Mesenchymal stem cell (in vitro differentiated cells and primary cell): ENCODE data around the gene MCM3.
A peak's percentile ranks its signal among the peaks of the same experiment; 100 is the strongest.

Source experiments
- DNase-seq: peaks from one replicate; pipeline ENCODE4 v3.0.0-alpha.2; 2013
- H2AFZ ChIP-seq: one replicate; pipeline ENCODE4 v1.6.1; 2013; ENCODE audit warnings: low read depth, mild to moderate bottlenecking, control low read depth, inconsistent platforms, low read length, moderate library complexity
- H2AK5ac ChIP-seq: 2 replicates; pipeline ENCODE4 v1.6.1; 2013; ENCODE audit warnings: low read length, moderate library complexity, mild to moderate bottlenecking, inconsistent platforms; ENCODE audit not compliant: severe bottlenecking
- H2BK120ac ChIP-seq: one replicate; pipeline ENCODE4 v1.6.1; 2013; ENCODE audit warnings: low read depth, mild to moderate bottlenecking, inconsistent platforms, low read length, moderate library complexity
- H2BK12ac ChIP-seq, 2 experiments: one replicate each; pipeline ENCODE4 v1.6.1; 2013; ENCODE audit warnings: inconsistent platforms in 2 of 2, low read length in 2 of 2, mild to moderate bottlenecking in 2 of 2, moderate library complexity in 2 of 2, control low read depth in 1 of 2
- H2BK15ac ChIP-seq: one replicate; pipeline ENCODE4 v1.6.1; 2013; ENCODE audit warnings: mild to moderate bottlenecking, low read depth, inconsistent platforms; ENCODE audit not compliant: poor library complexity, severe bottlenecking
- H2BK5ac ChIP-seq: 2 replicates; pipeline ENCODE4 v1.6.1; 2013; ENCODE audit warnings: low read depth, mild to moderate bottlenecking, low read length, control low read depth, inconsistent platforms; ENCODE audit not compliant: poor library complexity, severe bottlenecking
- H3K14ac ChIP-seq, 2 experiments: one replicate each; pipeline ENCODE4 v1.6.1; 2013; ENCODE audit warnings: inconsistent platforms in 2 of 2, low read length in 2 of 2, control low read depth in 1 of 2, mild to moderate bottlenecking in 1 of 2, moderate library complexity in 1 of 2
- H3K18ac ChIP-seq, 2 experiments: one replicate each; pipeline ENCODE4 v1.6.1; 2013; ENCODE audit warnings: inconsistent platforms in 2 of 2, low read length in 2 of 2, control low read depth in 1 of 2, low read depth in 1 of 2, mild to moderate bottlenecking in 1 of 2
- H3K23ac ChIP-seq, 2 experiments: one replicate each; pipeline ENCODE4 v1.6.1; 2013; ENCODE audit warnings: inconsistent platforms in 2 of 2, low read length in 2 of 2, mild to moderate bottlenecking in 2 of 2, moderate library complexity in 2 of 2, control low read depth in 1 of 2
- H3K27ac ChIP-seq: 2 replicates; pipeline ENCODE4 v1.5.1; 2013; ENCODE audit warnings: mild to moderate bottlenecking, moderate library complexity, low read length, control low read depth, inconsistent platforms; ENCODE audit not compliant: poor library complexity, severe bottlenecking
- H3K27me3 ChIP-seq, 2 experiments: 2 replicates each; pipeline versions ENCODE4 v1.6.1 to v1.7.0; 2013; ENCODE audit warnings: low read length in 2 of 2, mild to moderate bottlenecking in 2 of 2, moderate library complexity in 2 of 2, control low read depth in 1 of 2, inconsistent platforms in 1 of 2; ENCODE audit not compliant: control insufficient read depth in 1 of 2, insufficient read depth in 1 of 2
- H3K36me3 ChIP-seq, 2 experiments: 2 replicates each; pipeline versions ENCODE4 v1.6.1 to v1.7.0; 2013; ENCODE audit warnings: low read length in 2 of 2, control low read depth in 1 of 2, inconsistent platforms in 1 of 2, low read depth in 1 of 2, mild to moderate bottlenecking in 1 of 2; ENCODE audit not compliant: insufficient read depth in 2 of 2, control insufficient read depth in 1 of 2
- H3K4ac ChIP-seq, 2 experiments: one replicate each; pipeline ENCODE4 v1.6.1; 2013; ENCODE audit warnings: inconsistent platforms in 2 of 2, low read length in 2 of 2, mild to moderate bottlenecking in 2 of 2, moderate library complexity in 2 of 2, control low read depth in 1 of 2, low read depth in 1 of 2
- H3K4me1 ChIP-seq: 2 replicates; pipeline ENCODE4 v1.6.1; 2013; ENCODE audit warnings: low read depth, low read length, control low read depth; ENCODE audit not compliant: control insufficient read depth, insufficient read depth
- H3K4me2 ChIP-seq: 2 replicates; pipeline ENCODE4 v1.6.1; 2013; ENCODE audit warnings: low read length, mild to moderate bottlenecking, inconsistent platforms; ENCODE audit not compliant: poor library complexity, severe bottlenecking
- H3K4me3 ChIP-seq, 2 experiments: 2 replicates each; pipeline versions ENCODE4 v1.5.1 to v1.7.0; 2013; ENCODE audit warnings: low read length in 2 of 2, mild to moderate bottlenecking in 2 of 2, control low read depth in 1 of 2, low read depth in 1 of 2; ENCODE audit not compliant: insufficient read depth in 1 of 2
- H3K79me1 ChIP-seq: replicated peaks from 2 replicates; pipeline ENCODE4 v1.6.1; 2013; ENCODE audit warnings: mild to moderate bottlenecking, control low read depth, low read length, inconsistent platforms; ENCODE audit not compliant: poor library complexity, severe bottlenecking
- H3K9ac ChIP-seq: 2 replicates; pipeline ENCODE4 v1.7.0; 2013; ENCODE audit warnings: mild to moderate bottlenecking, low read length, moderate library complexity
- H3K9me3 ChIP-seq: 2 replicates; pipeline ENCODE4 v1.7.0; 2013; ENCODE audit warnings: mild to moderate bottlenecking, low read length; ENCODE audit not compliant: control insufficient read depth
- H4K8ac ChIP-seq: one replicate; pipeline ENCODE4 v1.6.1; 2013; ENCODE audit warnings: inconsistent platforms, mild to moderate bottlenecking, low read length, moderate library complexity
- H4K91ac ChIP-seq: one replicate; pipeline ENCODE4 v1.6.1; 2013; ENCODE audit warnings: mild to moderate bottlenecking, low read length, inconsistent platforms
- WGBS: methylation state at CpG from one replicate; pipeline ENCODE4 v1.1.7; 2013; ENCODE audit warnings: mixed read lengths; 5-methylcytosine and 5-hydroxymethylcytosine counted together

Gene MCM3

DNA sequence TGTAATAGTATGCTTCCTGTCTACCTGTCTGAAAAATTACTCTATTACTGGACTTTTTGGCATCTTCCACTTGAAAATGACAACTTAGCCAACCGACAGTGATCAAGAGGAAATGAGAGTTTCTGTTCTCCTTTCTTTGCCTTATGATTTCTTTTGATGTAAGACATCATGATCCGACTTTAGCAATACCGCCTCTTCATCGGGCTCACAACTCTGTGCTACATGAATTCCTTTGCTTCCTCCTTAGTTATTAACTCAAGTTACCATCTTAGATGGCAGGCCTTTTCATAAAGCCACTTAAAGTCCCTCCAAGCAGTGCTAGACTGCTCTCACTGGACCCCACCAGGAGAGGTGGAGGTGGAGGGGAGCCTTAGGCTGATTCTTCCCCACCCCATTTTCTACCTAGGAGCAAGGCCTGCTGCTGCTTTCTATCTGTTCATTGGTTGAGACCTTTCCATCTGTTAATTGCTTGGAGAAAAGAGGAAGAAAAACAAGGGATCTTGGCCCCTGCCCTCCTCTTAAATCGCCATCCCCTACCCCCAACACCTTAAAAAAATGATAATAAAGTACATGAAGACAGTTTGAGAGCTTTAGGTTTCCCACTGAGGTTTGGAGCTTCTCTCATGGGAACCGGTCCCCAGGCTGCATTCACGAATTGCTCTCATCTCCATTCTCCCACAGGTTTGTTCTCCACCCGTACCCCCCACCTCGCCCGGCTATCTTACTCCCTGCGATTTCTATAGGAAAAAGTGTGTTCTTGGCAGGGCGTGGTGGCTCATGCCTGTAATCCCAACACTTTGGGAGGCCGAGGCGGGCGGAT is 21.6 kb upstream of the MCM3 start:
- H3K27ac ChIP-seq, result no peak overlapping the region
- H2AFZ ChIP-seq, result no peak overlapping the region
- H3K9ac ChIP-seq, result no peak overlapping the region
- no peaks in the 10 kb centered on the region for H3K27me3 ChIP-seq
- H4K8ac ChIP-seq, result no peak overlapping the region
- no peak overlapping the region for H2BK5ac ChIP-seq
- no peak overlapping the region for H3K4me3 ChIP-seq
- H3K4me2 ChIP-seq, result no peak overlapping the region
- H3K9me3 ChIP-seq, result no peaks in the 10 kb centered on the region
- H3K4me1 ChIP-seq, result peaks cover 3% of the 10 kb centered on the region
- WGBS, result 97% methylated on average over 14 of the region's 15 CpGs
- H3K14ac ChIP-seq, result no peak overlapping the region
- H3K36me3 ChIP-seq, result peaks cover 0 to 2% of the 10 kb centered on the region in 2 experiments
- H3K79me1 ChIP-seq, result no peaks in the 10 kb centered on the region
- H2BK120ac ChIP-seq, result no peak overlapping the region
- H3K18ac ChIP-seq, result no peak overlapping the region
- no peak overlapping the region for H2BK15ac ChIP-seq
- DNase-seq, result no peak
- no peak overlapping the region for H2BK12ac ChIP-seq
- no peak overlapping the region for H4K91ac ChIP-seq
- peak overlapping the region; percentile 8 for H2AK5ac ChIP-seq
- H3K4ac ChIP-seq, result no peak overlapping the region
- H3K23ac ChIP-seq, result no peak overlapping the region

DNA sequence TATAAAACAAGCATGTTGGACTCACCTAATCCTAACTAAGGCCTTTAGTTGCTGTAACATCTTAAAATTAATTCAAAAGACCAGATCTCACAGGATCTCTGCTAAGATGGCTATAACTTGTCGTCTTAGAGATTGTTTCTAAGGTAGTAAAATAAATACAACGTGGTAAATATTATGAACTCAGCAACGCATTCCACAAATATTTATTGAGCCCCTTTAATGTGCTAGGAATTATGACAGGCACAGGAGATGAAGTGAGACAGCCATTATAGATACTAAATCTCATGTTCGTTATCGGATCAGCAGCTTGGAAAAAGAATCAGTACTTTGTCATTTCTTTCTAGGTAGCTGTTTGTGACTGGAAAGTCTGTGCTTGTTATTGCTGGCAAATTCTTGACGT is 20.9 kb upstream of the MCM3 start:
- Histone ChIP-seq H3K27me3 (no peaks in the 10 kb centered on the region), H3K4me3 (peak overlapping the region in 1 of 2 experiments; percentile 42), H3K4me2 (no peak overlapping the region), H3K79me1 (no peaks in the 10 kb centered on the region), H2BK5ac (no peak overlapping the region), H2BK120ac (no peak overlapping the region), H3K4me1 (peaks cover 3% of the 10 kb centered on the region), H3K23ac (no peak overlapping the region), H2BK12ac (no peak overlapping the region), H3K9me3 (no peaks in the 10 kb centered on the region), H2AK5ac (no peak overlapping the region), H3K36me3 (peaks cover 0 to 2% of the 10 kb centered on the region in 2 experiments), H3K18ac (no peak overlapping the region), H4K8ac (no peak overlapping the region), H4K91ac (no peak overlapping the region), H3K9ac (peak overlapping the region; percentile 81), H3K27ac (no peak overlapping the region), H2BK15ac (no peak overlapping the region), H3K4ac (no peak overlapping the region), H2AFZ (no peak overlapping the region), H3K14ac (no peak overlapping the region)
- DNase-seq, result no peak
- 92% methylated on average over 3 of the region's 6 CpGs for WGBS

GRCh38 chr6:52304983-52305390 is 20.4 kb upstream of the MCM3 start:
- Histone ChIP-seq H3K27ac (no peak overlapping the region), H3K4me3 (peak overlapping the region in 1 of 2 experiments; percentile 42), H3K4ac (no peak overlapping the region), H3K14ac (no peak overlapping the region), H2BK12ac (no peak overlapping the region), H4K8ac (no peak overlapping the region), H3K9me3 (no peaks in the 10 kb centered on the region), H3K79me1 (no peaks in the 10 kb centered on the region), H2BK15ac (no peak overlapping the region), H3K18ac (no peak overlapping the region), H3K9ac (peak overlapping the region; percentile 81), H3K4me1 (peaks cover 3% of the 10 kb centered on the region), H2AK5ac (no peak overlapping the region), H2BK120ac (no peak overlapping the region), H3K23ac (no peak overlapping the region), H3K4me2 (no peak overlapping the region), H2BK5ac (no peak overlapping the region), H4K91ac (no peak overlapping the region), H3K36me3 (peaks cover 0 to 2% of the 10 kb centered on the region in 2 experiments), H3K27me3 (no peaks in the 10 kb centered on the region), H2AFZ (no peak overlapping the region)
- WGBS, result 76% methylated on average over 1 of the region's 1 CpG
- peak; percentile 43 for DNase-seq

GRCh38 chr6:52303178-52303577 is 18.6 kb upstream of the MCM3 start:
- H3K14ac ChIP-seq, result peak overlapping the region in 1 of 2 experiments; percentile 36
- no peak overlapping the region for H3K9ac ChIP-seq
- no peak overlapping the region for H3K18ac ChIP-seq
- peaks cover 3% of the 10 kb centered on the region for H3K4me1 ChIP-seq
- no peak overlapping the region for H2BK15ac ChIP-seq
- no peak overlapping the region for H3K27ac ChIP-seq
- H3K27me3 ChIP-seq, result no peaks in the 10 kb centered on the region
- peaks cover 0 to 2% of the 10 kb centered on the region in 2 experiments for H3K36me3 ChIP-seq
- H2BK5ac ChIP-seq, result no peak overlapping the region
- H3K9me3 ChIP-seq, result no peaks in the 10 kb centered on the region
- no peak overlapping the region for H2BK12ac ChIP-seq
- H4K91ac ChIP-seq, result no peak overlapping the region
- H2AK5ac ChIP-seq, result no peak overlapping the region
- no peak overlapping the region for H3K4me2 ChIP-seq
- no peak overlapping the region for H3K4ac ChIP-seq
- no peak overlapping the region for H4K8ac ChIP-seq
- H2BK120ac ChIP-seq, result no peak overlapping the region
- H3K4me3 ChIP-seq, result no peak overlapping the region
- DNase-seq, result no peak
- no peak overlapping the region for H2AFZ ChIP-seq
- peak overlapping the region in 1 of 2 experiments; percentile 83 for H3K23ac ChIP-seq
- H3K79me1 ChIP-seq, result no peaks in the 10 kb centered on the region
- WGBS, result 94% methylated on average over 1 of the region's 1 CpG
